ENCODE measurements around the gene ACO2. TPM values are rescaled to one million over a fixed set of nuclear protein-coding genes. Genes with fewer than 3 reads are reported as not detected.
A peak's percentile ranks its signal among the peaks of the same experiment; 100 is the strongest.

Gene ACO2
- polyA plus RNA-seq, 1 of the 3 experiments (the other 2 are of a cell fraction) = 47.0 TPM

- TF ChIP-seq, protein P1, sequence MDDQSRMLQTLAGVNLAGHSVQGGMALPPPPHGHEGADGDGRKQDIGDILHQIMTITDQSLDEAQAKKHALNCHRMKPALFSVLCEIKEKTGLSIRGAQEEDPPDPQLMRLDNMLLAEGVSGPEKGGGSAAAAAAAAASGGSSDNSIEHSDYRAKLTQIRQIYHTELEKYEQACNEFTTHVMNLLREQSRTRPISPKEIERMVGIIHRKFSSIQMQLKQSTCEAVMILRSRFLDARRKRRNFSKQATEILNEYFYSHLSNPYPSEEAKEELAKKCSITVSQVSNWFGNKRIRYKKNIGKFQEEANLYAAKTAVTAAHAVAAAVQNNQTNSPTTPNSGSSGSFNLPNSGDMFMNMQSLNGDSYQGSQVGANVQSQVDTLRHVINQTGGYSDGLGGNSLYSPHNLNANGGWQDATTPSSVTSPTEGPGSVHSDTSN (IDR thresholded peaks at IDR 0.05) = no peak
- TF ChIP-seq SMC3 (IDR thresholded peaks at IDR 0.05; ENCODE audit: low read depth, low read length) (peak; percentile 43), EZH2phosphoT487 (IDR thresholded peaks at IDR 0.05; ENCODE audit: borderline replicate concordance, low read depth) (no peak), JUND (IDR thresholded peaks at IDR 0.05) (no peak), CTCF (IDR thresholded peaks at IDR 0.05) (peak; percentile 62), GABPA (IDR thresholded peaks at IDR 0.05; ENCODE audit: low read depth) (no peak), RXRA (IDR thresholded peaks at IDR 0.05; ENCODE audit: borderline replicate concordance, low read depth) (no peak), CHD2 (IDR thresholded peaks at IDR 0.05; ENCODE audit: low read length, partially characterized antibody) (peak; percentile 80), POLR2AphosphoS5 (IDR thresholded peaks at IDR 0.05; ENCODE audit: low read depth, low read length) (no peak), ELF1 (IDR thresholded peaks at IDR 0.05) (peak; percentile 63; the same call in 1 of the 2 replicates), NRF1 (IDR thresholded peaks at IDR 0.05; ENCODE audit: low read depth, low read length) (peak; percentile 79)
These were observed 75.1 kb downstream of the ACO2 start, which contains the start of gene POLR3H (continued) for GRCh38 chr22:41543854-41544670.

DNA sequence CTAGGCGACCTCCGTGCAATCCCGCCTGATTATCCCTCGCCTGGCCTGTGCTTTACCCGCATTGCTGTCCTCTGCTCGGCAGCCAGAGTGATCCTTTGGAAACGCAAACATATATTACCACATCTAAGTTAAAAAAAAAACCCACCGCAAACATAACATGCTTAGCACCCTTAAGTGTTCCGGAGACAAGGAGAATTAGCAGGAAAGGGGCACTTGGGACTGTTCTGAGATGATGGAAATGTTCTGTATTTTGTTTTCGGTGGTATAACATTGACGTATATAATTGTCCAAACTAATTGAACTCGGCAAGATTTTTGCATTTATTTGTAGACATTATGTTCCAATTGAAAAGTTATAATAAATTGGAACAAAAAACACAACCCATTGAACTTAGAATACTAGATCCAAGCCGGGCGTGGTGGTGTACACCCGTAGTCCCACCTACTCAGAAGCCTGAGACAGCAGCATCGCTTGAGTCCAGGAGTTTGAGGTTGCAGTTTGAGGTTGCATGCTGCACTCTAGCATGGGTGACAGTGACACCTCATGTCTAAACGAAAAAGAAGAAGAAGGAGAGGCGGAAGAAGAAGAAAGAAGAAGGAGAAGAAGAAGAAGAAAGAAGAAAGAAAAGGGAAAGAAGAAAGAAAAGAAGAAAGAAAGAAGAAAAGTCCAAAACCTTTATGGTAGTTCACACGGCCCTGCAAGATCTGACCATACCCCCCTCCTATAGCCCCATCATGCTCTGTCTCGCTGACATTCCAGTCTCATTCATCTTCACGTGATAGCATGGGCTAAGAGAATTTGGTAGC, 76.0 kb downstream of the ACO2 start:
- 46% methylated on average over 16 of the region's 21 CpGs for WGBS (ENCODE audit: low lambda C conversion rate)
- no peaks in the 10 kb centered on the region for H3F3A ChIP-seq (replicated peaks; ENCODE audit: insufficient read depth)
- H3K9ac ChIP-seq = peak overlapping the region; percentile 56; the same call in 1 of the 2 replicates
- no peaks in the 10 kb centered on the region for H3K9me3 ChIP-seq
- POLR2A ChIA-PET = no interaction called here
- H3K27me3 ChIP-seq (ENCODE audit: insufficient read depth) = no peaks in the 10 kb centered on the region
- H3K27ac ChIP-seq (ENCODE audit: low read depth in 2 of 2, low read length in 1 of 2) = peak overlapping the region; percentile 50 to 66; a peak in 2 of 4 replicates
- H3K4me1 ChIP-seq (ENCODE audit: control insufficient read depth in 1 of 2, insufficient read depth in 2 of 2, low read depth in 1 of 2, low read length in 1 of 2) = peaks cover 4 to 8% of the 10 kb centered on the region in 2 experiments; a peak in 2 of 4 replicates
- peak overlapping the region; percentile 29 to 44; a peak in 3 of 4 replicates for H3K4me3 ChIP-seq (ENCODE audit: low read depth in 2 of 2, low read length in 1 of 2)
- CTCF ChIA-PET = interaction anchor here (1.4 kb wide), 2 partner anchors 10 to 58 kb away, joined by 3 to 4 read pairs; no protein-coding TSS in a partner anchor
- H3K36me3 ChIP-seq (replicated peaks in 1 of 2; ENCODE audit: control insufficient read depth in 1 of 2, insufficient read depth in 2 of 2, low read length in 1 of 2) = no peaks in the 10 kb centered on the region
- no peaks in the 10 kb centered on the region for H3K9me2 ChIP-seq
- peaks cover 40% of the 10 kb centered on the region for H3K79me2 ChIP-seq (ENCODE audit: insufficient read depth)
- H4K20me1 ChIP-seq (ENCODE audit: insufficient read depth) = peaks cover 18% of the 10 kb centered on the region; the same call in 1 of the 2 replicates
- no peak for DNase-seq
- no peak for TF ChIP-seq USF2 (IDR thresholded peaks at IDR 0.05; ENCODE audit: borderline replicate concordance, low read depth, low read length)
- peak overlapping the region; percentile 33; the same call in 1 of the 2 replicates for H2AFZ ChIP-seq (ENCODE audit: low read depth)
- H3K4me2 ChIP-seq = peak overlapping the region; percentile 65
